ENCODE results near the gene DIS3L2. TPM values are rescaled to one million over a fixed set of nuclear protein-coding genes. Genes with fewer than 3 reads are reported as not detected.

Gene DIS3L2
- total RNA-seq, 4 donors from 2014 or later: 22.2 to 31.6 (median 27.8) TPM

DNA sequence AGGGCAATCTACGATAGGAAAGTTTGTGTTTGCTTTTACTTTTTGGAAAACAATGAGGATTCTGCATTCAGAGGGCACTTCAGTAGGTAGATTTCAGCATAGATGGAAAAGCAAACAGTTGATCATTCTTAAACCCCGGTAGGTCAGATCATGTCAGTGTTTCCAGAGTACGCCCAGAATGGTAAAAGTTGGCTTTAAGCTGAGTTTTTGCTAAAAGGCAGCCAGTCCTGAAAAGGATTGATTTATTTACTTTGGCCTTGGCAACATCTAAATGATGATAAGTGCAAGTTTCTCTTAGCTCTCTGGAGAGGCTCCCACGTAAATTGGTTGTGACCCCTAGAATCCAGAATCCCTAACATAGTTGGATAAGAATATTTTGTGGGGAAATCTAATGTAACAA, 168.0 kb downstream of the DIS3L2 start:
- DNase-seq (ENCODE audit: low spot score): no peak
- no peak for ATAC-seq (ENCODE audit: low FRiP score)
- TF ChIP-seq, protein P1, sequence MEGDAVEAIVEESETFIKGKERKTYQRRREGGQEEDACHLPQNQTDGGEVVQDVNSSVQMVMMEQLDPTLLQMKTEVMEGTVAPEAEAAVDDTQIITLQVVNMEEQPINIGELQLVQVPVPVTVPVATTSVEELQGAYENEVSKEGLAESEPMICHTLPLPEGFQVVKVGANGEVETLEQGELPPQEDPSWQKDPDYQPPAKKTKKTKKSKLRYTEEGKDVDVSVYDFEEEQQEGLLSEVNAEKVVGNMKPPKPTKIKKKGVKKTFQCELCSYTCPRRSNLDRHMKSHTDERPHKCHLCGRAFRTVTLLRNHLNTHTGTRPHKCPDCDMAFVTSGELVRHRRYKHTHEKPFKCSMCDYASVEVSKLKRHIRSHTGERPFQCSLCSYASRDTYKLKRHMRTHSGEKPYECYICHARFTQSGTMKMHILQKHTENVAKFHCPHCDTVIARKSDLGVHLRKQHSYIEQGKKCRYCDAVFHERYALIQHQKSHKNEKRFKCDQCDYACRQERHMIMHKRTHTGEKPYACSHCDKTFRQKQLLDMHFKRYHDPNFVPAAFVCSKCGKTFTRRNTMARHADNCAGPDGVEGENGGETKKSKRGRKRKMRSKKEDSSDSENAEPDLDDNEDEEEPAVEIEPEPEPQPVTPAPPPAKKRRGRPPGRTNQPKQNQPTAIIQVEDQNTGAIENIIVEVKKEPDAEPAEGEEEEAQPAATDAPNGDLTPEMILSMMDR (IDR thresholded peaks at IDR 0.05): no peak

DNA sequence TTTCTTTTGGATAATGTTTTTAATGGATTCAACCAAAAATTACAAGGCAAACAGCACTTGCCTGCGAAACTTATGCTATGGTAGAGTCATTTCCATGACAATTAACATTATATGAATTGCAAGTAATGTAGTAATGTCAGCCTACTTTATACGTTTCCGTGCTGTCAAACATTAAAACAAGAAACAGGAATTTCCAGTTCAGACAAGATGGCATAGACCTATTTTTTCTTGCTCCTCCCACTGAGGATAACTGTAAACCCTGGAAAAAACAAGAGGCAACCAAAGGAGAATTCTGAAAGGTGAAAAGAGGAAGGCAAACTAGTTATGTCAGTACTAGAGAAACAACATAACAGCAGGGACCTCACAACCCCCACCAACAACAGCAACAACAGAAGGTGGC, 170.7 kb downstream of the DIS3L2 start:
- TF ChIP-seq, protein P1 (IDR thresholded peaks at IDR 0.05): no peak
- DNase-seq (ENCODE audit: low spot score) (no peak), ATAC-seq (ENCODE audit: low FRiP score) (no peak)

DNA sequence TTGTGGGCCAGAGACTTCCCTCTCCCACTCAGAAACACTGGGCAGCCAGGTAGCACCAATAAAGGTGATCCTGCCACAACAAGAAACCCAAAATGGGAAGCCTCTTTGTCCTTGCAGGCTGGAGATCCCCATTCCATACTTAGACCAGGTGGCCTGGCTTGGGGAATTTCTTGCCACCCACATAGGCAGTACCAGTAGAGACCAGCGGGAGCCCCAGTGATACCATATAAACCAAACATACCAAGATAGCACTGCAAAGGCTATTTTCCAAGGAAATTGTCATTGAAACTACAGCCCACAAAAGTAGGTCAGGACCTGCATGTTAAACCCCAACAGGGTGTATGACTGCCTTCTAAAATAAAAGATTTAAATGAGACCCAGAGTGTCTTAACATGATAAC, 171.6 kb downstream of the DIS3L2 start:
- TF ChIP-seq, protein P1 (IDR thresholded peaks at IDR 0.05): no peak
- DNase-seq (ENCODE audit: low spot score): no peak
- no peak for ATAC-seq (ENCODE audit: low FRiP score)

DNA sequence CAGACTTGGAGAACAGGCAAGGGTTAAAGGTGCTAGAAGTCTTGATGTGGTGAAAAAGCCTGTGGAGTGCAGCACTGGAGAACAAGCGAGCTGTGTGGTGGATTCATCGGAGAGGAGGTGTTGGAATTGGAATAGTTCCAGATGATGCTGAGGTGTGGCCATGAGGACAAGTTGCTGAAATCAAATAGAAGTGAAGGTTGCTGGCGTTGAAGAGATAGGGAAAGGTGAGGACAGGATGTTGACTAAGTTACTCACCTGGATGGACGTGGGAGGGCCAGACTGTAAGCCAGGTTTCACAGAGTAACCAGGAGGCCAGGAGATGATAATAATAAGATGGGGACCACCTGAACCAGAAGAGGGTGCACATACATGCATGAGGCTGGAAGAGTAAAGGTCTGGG, 173.4 kb downstream of the DIS3L2 start:
- DNase-seq (ENCODE audit: low spot score) (no peak), ATAC-seq (ENCODE audit: low FRiP score) (no peak)
- TF ChIP-seq, protein P1 (IDR thresholded peaks at IDR 0.05): no peak

DNA sequence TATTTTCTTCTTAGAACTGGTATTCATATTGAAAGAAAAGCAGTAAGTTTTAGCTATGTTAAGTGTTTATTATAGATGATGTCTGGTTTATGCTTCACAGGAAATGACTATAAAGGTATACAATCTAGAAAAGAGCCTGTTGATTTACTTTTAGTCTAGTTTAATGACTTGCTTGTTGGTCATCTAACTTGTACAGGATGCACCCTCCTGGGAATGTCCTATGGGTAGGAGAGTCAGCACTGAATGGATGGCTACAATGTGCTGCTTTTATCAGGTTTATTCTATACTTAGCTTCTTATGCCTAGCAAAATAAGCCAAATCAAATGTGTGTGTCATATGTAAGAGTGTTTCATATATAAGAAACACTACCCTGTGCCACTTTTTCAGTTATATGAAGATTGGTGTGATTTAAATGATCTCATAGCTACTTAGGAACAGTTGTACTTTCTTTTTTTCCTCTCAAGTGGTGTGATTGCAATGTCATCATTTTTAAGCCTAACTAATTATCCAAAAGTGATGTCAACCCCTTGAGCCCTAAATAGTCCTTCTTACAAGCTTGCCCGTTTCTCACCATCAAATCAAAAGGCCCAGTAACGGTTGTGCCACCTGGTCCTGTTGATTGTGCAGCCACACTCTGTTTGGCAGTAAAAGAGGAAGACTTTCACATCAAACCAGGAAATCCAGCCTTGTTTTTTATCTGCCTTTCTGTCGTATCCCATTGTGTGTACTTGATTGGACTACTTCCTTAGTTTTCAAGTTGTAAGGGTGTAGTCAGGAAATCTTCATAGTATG, 176.0 kb downstream of the DIS3L2 start:
- DNase-seq (ENCODE audit: low spot score): no peak
- TF ChIP-seq, protein P1 (IDR thresholded peaks at IDR 0.05): no peak
- no peak for ATAC-seq (ENCODE audit: low FRiP score)

DNA sequence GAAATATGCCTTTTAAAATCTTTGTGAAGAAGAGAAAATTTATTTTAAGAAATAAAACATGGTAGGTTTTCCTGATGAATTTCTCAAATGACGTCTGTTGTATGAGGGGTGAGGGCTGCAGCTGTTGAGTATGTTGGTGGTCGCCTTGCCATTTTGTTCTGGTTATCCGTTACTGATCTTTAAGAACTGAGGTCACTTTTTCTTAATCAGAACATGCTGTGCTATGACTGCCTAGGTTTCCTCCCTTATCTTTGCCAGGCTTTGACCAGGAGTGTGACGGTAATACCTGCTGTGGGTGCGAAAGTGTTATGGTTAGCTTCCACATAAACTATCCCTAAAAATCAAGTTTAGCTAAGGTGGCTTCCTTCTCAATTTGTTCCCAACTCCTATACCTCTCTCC, 176.9 kb downstream of the DIS3L2 start:
- no peak for DNase-seq (ENCODE audit: low spot score)
- TF ChIP-seq, protein P1 (IDR thresholded peaks at IDR 0.05): no peak
- ATAC-seq (ENCODE audit: low FRiP score): no peak

DNA sequence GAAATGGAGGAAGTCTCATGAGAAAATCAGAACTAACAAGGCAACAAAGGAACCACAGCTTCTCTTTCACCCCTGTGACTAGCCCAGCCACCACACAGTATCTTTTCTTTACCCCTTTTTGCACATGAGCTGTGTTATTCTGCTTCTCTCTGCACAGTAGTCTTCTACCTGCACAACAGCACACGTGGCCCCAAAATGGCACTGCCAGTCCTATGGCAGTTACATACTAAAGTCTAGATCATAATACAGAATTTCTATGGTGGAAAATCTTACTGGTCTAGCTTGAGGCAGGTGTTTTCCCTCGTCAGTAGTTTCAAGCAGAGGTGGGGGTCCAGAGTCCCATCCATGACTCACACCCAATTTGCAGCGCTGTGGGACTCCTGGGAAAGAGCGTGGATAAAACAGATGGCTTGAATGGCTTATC, 177.7 kb downstream of the DIS3L2 start:
- ATAC-seq (ENCODE audit: low FRiP score) (no peak), DNase-seq (ENCODE audit: low spot score) (no peak)
- TF ChIP-seq, protein P1 (IDR thresholded peaks at IDR 0.05): no peak

All from omental fat pad (tissue), 4 donors.